Activated T-helper 1 cell treated with anti-CD3 and anti-CD28 coated beads, Interleukin-12 subunit alpha, Interleukin-12 subunit beta, Interleukin-2, Interleukin-4 antibody, amounts not matched to agents 30 ng/mL and 10 ng/mL and 1 ng/mL, durations not matched to agents 14 hours and 24 hours and 36 hours (primary cell): ENCODE measurements around the gene PSMA3. TPM values are rescaled to one million over a fixed set of nuclear protein-coding genes. Genes with fewer than 3 reads are reported as not detected.
"Not testable (repeated sequence)": the region's sequence is repeated elsewhere in the genome, so short reads cannot be mapped to it uniquely, and the experiment has no call there.

ENCODE experiments used
- DNase-seq: peaks from one replicate; pipeline ENCODE4 v3.0.0; 2021; ENCODE audit warnings: low spot score
- H3K27ac Mint-ChIP-seq: one replicate; pipeline ENCODE4 v1.8.0; 2021; ENCODE audit warnings: mild to moderate bottlenecking, mixed read lengths
- H3K27me3 Mint-ChIP-seq: one replicate; pipeline ENCODE4 v1.8.0; 2022; ENCODE audit warnings: mild to moderate bottlenecking, moderate library complexity, mixed read lengths; ENCODE audit not compliant: insufficient read depth
- H3K36me3 Mint-ChIP-seq: one replicate; pipeline ENCODE4 v1.8.0; 2021; ENCODE audit warnings: low read depth, mixed read lengths
- H3K4me1 Mint-ChIP-seq: one replicate; pipeline ENCODE4 v1.8.0; 2021; ENCODE audit warnings: low read depth, mixed read lengths
- H3K4me3 Mint-ChIP-seq: one replicate; pipeline ENCODE4 v1.8.0; 2021; ENCODE audit warnings: mild to moderate bottlenecking, moderate library complexity, mixed read lengths
- H3K9me3 Mint-ChIP-seq: one replicate; pipeline ENCODE4 v1.8.0; 2021; ENCODE audit warnings: mixed read lengths
- intact Hi-C: fragments of 100-400 bp; cut with micrococcal nuclease; formaldehyde crosslinking; loops from one replicate; pipeline ENCODE4 v1.15.1; 2024
- total RNA-seq: library from RNA; stranded (reverse); gene quantifications from 2 replicates; pipeline ENCODE4 v1.2.3, GENCODE V29; 2022

Gene PSMA3
- total RNA-seq, 1 donor from 2014 or later = 453 TPM

DNA sequence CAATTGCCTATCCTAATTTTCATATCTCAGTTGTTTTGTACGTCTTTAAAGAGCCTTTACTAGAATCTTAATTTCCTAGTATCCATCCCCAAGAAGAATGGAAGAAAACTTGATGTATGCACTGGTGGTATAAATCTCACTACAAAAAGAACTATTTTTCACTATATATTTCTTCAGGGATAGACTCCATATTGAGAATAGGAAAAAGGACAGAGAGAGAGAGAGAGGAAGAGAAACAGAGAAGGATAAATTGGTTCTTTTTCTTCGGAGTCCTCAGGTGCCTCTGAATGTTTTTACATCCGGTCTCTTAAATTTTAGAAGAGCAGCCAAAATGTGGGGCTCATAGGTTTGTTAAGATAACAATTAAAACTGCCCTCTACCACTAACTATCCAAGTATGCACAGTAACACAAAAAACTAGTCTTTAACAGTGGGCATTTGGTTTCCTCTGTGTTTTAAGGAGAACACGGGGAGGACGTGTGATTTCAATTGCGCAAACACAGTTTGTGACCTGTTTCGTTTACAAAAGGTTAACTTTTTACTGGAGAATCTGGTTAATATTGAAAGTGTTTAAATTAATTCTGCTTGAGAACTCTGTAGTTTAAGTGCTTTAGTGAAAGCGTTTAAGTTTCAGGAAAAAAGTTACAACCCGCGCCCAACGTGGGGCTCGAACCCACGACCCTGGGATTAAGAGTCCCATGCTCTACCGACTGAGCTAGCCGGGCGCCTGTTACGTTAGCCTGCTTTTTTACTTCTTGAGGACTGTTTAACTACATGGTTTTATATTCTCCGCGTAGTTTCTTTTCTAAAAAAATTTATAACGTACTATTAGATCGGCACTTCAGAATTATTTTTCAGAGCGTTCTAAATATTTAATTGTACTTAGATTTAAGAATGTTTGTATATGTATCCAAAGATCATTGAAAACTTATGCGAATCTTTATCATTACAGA lies 5.1 kb upstream of the PSMA3 start:
- H3K4me3 Mint-ChIP-seq = no peak overlapping the region
- intact Hi-C loops = loop anchor here (1.0 to 5.0 kb wide), 4 partner anchors 15 to 972 kb away; partner anchors contain the start of genes AP5M1, EXOC5, KIAA0586 and TIMM9
- H3K27ac Mint-ChIP-seq = no peak overlapping the region
- no peaks in the 10 kb centered on the region for H3K9me3 Mint-ChIP-seq
- peaks cover 20% of the 10 kb centered on the region for H3K4me1 Mint-ChIP-seq
- DNase-seq = peak; percentile 68
- H3K27me3 Mint-ChIP-seq = no peaks in the 10 kb centered on the region
- H3K36me3 Mint-ChIP-seq = no peaks in the 10 kb centered on the region

DNA sequence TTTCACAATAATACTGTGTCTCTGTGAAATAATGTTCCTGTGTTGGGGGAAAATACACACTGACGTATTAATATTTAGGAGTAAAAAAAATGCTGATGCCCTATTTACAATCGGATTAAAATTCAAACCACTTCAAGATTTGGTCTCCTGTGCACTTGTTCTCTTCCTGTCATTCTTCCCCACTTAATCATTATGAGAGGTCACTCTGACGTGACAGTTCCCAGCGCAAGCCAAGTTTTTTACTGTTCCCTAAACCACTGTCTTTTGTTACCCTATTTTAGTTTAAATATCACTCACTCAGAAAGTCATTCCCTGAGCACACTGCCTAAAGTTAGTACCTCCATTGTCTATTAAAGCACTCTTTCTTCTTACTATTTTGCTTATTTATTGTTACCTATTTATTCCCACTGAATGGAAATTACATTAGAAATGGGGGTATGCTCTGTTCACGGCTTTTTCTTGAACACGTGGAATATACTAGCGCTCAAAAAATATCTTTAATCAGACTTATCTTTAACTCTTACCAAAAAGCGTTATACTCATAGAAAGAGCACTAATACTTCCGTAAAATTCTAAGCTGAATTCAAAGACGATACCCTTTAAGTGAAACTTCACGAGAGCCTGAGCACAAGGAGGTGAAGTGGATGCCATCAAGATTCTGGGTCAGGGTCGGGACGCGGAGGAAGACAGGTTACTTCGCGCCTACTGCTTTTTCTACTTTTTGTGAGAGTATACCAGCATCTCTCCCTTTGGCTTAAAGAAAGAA lies 670 bp upstream of the PSMA3 start:
- H3K27ac Mint-ChIP-seq = peak overlapping the region; percentile 94
- peaks cover 43% of the 10 kb centered on the region for H3K4me1 Mint-ChIP-seq
- no peaks in the 10 kb centered on the region for H3K27me3 Mint-ChIP-seq
- no peak for DNase-seq
- H3K36me3 Mint-ChIP-seq = peaks cover 17% of the 10 kb centered on the region
- peak overlapping the region; percentile 95 for H3K4me3 Mint-ChIP-seq
- no peaks in the 10 kb centered on the region for H3K9me3 Mint-ChIP-seq
- intact Hi-C loops = loop anchor here (1.0 to 5.0 kb wide), 10 partner anchors 37 to 1240 kb away; partner anchors contain the start of genes ACTR10, AP5M1, ARID4A and DAAM1

DNA sequence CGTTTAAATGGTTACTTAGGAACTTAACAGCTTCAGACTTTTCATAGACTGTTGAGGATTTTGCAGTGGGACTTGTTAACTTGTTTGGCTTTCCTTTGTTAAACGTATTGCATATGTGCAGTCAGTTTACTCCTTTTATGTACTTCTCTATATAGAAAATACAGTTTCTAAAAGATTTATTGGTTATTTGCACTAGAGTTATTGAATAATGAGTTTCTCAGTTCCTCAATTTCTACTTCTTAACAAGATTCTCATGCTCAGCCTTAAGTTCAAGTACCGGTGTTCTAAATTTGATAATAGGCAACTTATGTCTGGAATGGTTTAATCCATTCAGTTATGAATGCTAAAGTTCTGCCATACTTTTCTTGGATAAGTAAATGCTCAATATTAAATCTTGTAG lies 919 bp downstream of the PSMA3 start:
- H3K27ac Mint-ChIP-seq = peak overlapping the region; percentile 94
- no peak for DNase-seq
- intact Hi-C loops = loop anchor here (2.0 kb wide), 4 partner anchors 35 to 943 kb away; partner anchors contain the start of genes DAAM1 and NAA30
- H3K9me3 Mint-ChIP-seq = no peaks in the 10 kb centered on the region
- H3K27me3 Mint-ChIP-seq = no peaks in the 10 kb centered on the region
- H3K36me3 Mint-ChIP-seq = peaks cover 22% of the 10 kb centered on the region
- peak overlapping the region; percentile 95 for H3K4me3 Mint-ChIP-seq
- H3K4me1 Mint-ChIP-seq = peaks cover 48% of the 10 kb centered on the region

DNA sequence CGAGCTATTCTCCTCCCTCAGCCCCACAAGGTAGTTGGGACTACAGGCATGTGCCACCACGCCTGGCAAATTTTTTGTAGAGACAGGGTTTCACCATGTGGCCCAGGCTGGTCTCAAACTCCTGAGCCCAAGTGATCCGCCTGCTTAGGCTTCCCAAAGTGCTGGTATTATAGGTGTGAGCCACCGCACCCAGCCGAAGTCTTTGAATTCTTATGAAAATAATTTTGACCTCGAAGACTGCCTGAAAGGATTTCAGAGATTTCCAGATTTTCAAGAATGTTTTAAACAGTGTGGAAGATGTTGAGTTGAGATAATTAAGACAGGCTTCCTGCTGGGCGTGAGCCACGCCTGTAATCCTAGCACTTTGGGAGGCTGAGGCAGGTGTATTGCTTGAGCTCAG lies 5.0 kb downstream of the PSMA3 start:
- H3K27ac Mint-ChIP-seq = no peak overlapping the region
- H3K4me1 Mint-ChIP-seq = peaks cover 40% of the 10 kb centered on the region
- intact Hi-C loops = no loop called here

DNA sequence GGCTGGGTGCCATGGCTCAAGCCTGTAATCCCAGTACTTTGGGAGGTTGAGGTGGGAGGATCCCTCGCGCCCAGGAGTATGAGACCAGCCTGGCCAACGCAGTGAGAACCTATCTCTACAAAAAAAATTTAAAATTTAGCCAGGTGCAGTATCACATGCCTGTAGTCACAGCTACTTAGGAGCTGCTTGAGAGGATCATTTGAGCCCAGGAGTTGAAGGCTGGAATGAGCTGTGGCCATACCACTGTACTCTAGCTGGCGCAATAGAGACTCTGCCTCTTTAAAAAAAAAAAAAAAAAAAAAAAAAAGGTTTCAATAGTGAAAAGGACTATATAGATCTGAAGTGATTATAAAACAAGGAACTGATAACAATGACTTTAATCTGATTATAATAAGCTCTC lies 13.5 kb downstream of the PSMA3 start:
- intact Hi-C loops = loop anchor here (2.0 kb wide), 1 partner anchor 23 kb away; no protein-coding TSS in a partner anchor
- no peak overlapping the region for H3K27ac Mint-ChIP-seq
- H3K36me3 Mint-ChIP-seq = peaks cover 32% of the 10 kb centered on the region
- H3K27me3 Mint-ChIP-seq = no peaks in the 10 kb centered on the region
- DNase-seq = no peak
- H3K9me3 Mint-ChIP-seq = no peaks in the 10 kb centered on the region
- no peak overlapping the region for H3K4me3 Mint-ChIP-seq
- H3K4me1 Mint-ChIP-seq = no peaks in the 10 kb centered on the region

More for the DNA sequence above, 5.0 kb downstream of the PSMA3 start:
- peaks cover 41% of the 10 kb centered on the region for H3K36me3 Mint-ChIP-seq
- H3K4me3 Mint-ChIP-seq = no peak overlapping the region
- no peaks in the 10 kb centered on the region for H3K27me3 Mint-ChIP-seq
- H3K9me3 Mint-ChIP-seq = no peaks in the 10 kb centered on the region
- DNase-seq = no peak

DNA sequence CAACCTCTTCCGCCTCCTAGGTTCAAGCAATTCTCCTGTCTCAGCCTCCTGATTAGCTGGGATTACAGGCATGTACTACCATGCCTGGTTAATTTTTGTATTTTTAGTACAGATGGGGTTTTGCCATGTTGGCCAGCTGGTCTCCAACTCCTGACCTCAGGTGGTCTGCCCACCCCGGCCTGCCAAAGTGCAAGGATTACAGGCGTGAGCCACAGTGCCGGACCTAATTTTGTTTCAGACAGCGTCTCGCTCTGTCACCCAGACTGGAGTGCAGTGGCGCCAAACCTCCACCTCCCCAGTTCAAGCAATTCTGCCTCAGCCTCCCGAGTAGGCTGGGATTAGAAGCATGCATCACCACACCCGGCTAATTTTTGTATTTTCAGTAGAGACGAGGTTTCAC lies 17.4 kb downstream of the PSMA3 start:
- H3K4me3 Mint-ChIP-seq, H3K27ac Mint-ChIP-seq, H3K4me1 Mint-ChIP-seq, H3K9me3 Mint-ChIP-seq, DNase-seq, H3K27me3 Mint-ChIP-seq, intact Hi-C loops: not testable (repeated sequence)
- peaks cover 46% of the 10 kb centered on the region for H3K36me3 Mint-ChIP-seq

DNA sequence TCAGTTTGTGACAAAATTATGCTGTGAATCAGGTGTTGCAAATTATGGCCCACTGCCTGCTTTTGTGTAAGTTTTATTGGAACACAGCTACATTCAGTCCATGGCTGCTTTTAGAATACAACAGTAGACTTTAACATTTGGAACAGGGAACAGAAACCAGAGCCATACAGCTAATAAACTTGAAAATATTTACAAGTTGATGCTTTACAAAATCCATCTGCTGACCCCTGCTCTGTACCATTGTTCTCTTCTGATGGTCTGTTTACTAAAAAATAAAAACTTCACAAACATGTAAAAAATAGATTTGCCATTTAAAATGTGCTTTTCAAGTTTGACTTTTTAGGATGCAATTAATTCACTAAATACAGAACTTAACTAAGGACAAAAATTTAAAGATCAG lies 20.8 kb downstream of the PSMA3 start:
- Mint-ChIP-seq H3K27ac (no peak overlapping the region), H3K9me3 (no peaks in the 10 kb centered on the region), H3K4me1 (peaks cover 9% of the 10 kb centered on the region), H3K27me3 (no peaks in the 10 kb centered on the region), H3K36me3 (peaks cover 44% of the 10 kb centered on the region), H3K4me3 (no peak overlapping the region)
- no peak for DNase-seq
- intact Hi-C loops = no loop called here

DNA sequence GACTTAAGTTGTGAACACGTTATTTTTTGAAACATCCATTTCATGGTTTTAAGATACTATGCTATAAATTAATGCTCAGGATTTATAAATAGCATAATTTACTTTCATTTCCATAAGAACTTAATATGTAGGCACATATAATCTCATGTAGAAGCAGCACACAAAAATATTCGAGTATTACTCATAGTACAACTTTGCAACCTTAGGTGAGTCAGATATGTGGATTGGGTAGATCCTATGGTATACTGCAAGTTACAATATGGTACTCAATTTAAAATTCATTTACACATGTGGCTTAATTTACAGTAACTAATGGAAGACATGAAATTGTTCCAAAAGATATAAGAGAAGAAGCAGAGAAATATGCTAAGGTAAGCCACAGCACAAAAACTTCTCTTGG lies 26.0 kb downstream of the PSMA3 start:
- Mint-ChIP-seq H3K9me3 (no peaks in the 10 kb centered on the region), H3K27me3 (no peaks in the 10 kb centered on the region), H3K4me3 (no peak overlapping the region), H3K36me3 (peaks cover 54% of the 10 kb centered on the region), H3K4me1 (peaks cover 24% of the 10 kb centered on the region), H3K27ac (no peak overlapping the region)
- no peak for DNase-seq
- intact Hi-C loops = no loop called here

DNA sequence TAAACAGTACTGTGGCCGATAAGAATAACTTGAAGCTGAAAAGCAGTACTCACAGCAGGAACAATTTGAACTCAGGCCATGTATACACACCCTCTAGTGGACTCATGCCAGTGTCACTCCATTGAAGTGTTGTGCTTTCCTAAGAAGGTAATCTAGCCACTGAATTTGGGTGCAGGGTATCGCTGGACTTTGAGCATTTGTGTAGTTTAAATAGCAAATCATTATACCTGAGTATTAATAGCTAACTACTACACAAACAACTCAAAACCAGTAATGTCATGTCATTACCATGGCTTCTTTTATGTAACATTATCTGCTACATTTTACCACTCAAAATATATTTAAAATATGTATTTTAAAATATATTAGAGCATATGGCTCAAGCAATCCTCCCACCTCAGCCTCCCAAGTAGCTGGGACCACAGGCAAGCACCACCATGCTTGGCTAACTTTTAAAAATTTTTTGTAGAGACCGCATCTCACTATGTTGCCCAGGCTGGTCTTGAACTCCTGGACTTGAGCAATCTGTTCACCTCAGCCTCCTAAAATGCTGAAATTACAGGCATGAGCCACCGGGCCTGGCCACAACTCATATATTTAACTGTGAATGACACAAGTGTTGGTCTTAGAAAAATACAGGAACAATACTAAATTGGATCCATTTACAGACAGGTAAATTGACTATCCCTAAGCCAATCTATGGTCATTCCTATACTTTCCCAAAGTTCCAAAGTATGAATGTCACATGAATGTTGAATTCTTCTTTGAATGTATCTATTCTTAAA lies 28.1 kb downstream of the PSMA3 start:
- H3K27me3 Mint-ChIP-seq = no peaks in the 10 kb centered on the region
- intact Hi-C loops = loop anchor here (1.0 kb wide), 1 partner anchor 9 kb away; no protein-coding TSS in a partner anchor
- no peaks in the 10 kb centered on the region for H3K9me3 Mint-ChIP-seq
- no peak overlapping the region for H3K4me3 Mint-ChIP-seq
- H3K36me3 Mint-ChIP-seq = peaks cover 40% of the 10 kb centered on the region
- no peak for DNase-seq
- H3K27ac Mint-ChIP-seq = no peak overlapping the region
- H3K4me1 Mint-ChIP-seq = peaks cover 32% of the 10 kb centered on the region

DNA sequence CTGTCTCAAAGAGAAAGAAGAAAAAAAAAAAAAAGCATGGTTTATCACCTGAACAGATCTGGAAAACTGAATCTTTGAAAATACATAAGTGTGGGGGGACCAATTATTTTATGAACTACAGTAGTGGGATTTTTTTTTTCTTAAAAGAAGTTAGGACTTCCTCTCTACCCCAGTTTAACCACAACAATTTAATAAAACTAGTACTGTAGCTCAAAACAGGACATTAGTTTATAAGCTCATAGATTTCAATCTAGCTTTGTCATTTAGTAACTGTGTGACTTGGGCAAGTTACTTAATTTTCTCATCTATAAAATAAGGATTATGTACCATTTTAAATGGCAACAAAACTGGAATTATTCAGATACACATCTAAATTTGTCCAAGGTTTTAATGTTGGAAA lies 30.2 kb downstream of the PSMA3 start:
- Mint-ChIP-seq H3K27me3 (no peaks in the 10 kb centered on the region), H3K36me3 (peaks cover 40% of the 10 kb centered on the region), H3K9me3 (no peaks in the 10 kb centered on the region), H3K4me1 (peaks cover 30% of the 10 kb centered on the region), H3K4me3 (peak overlapping the region; percentile 23), H3K27ac (peak overlapping the region; percentile 85)
- intact Hi-C loops = no loop called here
- no peak for DNase-seq

DNA sequence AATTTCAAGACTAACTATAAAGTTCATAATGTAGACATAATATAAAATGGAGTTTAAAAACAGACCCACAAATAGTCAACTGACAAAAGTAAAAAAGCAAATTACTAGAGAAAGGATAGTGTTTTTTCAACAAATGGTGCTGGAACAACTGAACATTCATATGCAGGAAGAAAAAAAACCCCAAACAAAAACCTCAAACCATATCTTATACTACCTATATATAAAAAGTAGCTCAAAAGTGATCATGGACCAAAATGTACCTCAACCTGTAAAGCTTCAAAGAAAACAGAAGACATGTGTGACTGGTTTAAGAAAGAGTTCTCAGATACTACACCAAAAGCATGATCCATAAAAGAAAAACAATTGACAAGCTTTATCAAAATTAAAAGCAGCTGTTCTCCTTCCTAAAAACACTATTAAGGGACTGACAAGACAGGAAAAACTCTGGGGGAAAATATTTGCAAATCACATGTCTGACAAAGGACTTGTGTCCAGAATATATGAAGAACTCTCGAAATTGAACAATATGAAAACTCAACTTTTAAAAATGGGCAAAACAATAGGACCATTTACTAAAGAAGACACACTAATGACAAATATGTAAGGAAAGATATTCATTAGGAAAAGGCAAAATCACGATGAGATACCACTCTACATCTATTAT lies 31.0 kb downstream of the PSMA3 start:
- DNase-seq = no peak
- H3K4me3 Mint-ChIP-seq = peak overlapping the region; percentile 24
- no peaks in the 10 kb centered on the region for H3K27me3 Mint-ChIP-seq
- intact Hi-C loops = no loop called here
- H3K9me3 Mint-ChIP-seq = no peaks in the 10 kb centered on the region
- H3K36me3 Mint-ChIP-seq = peaks cover 35% of the 10 kb centered on the region
- H3K4me1 Mint-ChIP-seq = peaks cover 30% of the 10 kb centered on the region
- H3K27ac Mint-ChIP-seq = peak overlapping the region; percentile 85

DNA sequence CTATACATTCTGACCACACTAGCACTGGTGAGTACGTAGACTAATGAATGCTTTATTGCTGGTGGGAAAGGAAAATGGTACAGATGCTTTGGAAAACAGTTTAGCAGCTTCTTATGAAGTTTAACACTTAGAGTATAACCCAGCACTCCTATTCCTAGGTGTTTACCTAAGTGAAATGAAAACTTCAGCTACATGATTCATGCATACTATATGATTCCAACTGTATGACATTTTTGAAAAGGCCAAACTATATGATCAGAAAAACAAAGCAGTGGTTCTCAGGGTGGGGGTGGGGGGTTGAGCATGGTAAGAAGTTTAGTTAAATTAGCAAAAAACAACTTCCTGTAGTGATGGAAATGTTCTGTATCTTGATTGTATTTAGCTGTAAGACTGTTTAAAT lies 31.6 kb downstream of the PSMA3 start:
- no peak for DNase-seq
- Mint-ChIP-seq H3K4me1 (peaks cover 36% of the 10 kb centered on the region), H3K27ac (peak overlapping the region; percentile 72), H3K9me3 (no peaks in the 10 kb centered on the region), H3K27me3 (no peaks in the 10 kb centered on the region), H3K4me3 (no peak overlapping the region), H3K36me3 (peaks cover 34% of the 10 kb centered on the region)
- intact Hi-C loops = no loop called here
